Left lung (tissue), 10 donors: Measurements from ENCODE around the gene SND1. TPM values are rescaled to one million over a fixed set of nuclear protein-coding genes. Genes with fewer than 3 reads are reported as not detected.
A peak's percentile ranks its signal among the peaks of the same experiment; 100 is the strongest.

Experiments used
- ATAC-seq: fragments of 200-7000 bp; cut with Tn5 transposase; one replicate; pipeline ENCODE4 v1.9.1; 2020; ENCODE audit warnings: moderate library complexity
- DNase-seq, 4 donors: peaks; one replicate each; pipeline ENCODE4 v3.0.0-alpha.2; 2013 to 2020
- H3K27ac ChIP-seq, 2 donors: fragments of 200-600 bp; sonication (generic) in 1 of 2; one replicate each; pipeline versions ENCODE4 v1.5.0 to v1.8.0; 2020 to 2021
- H3K27me3 ChIP-seq, 2 donors: fragments of 200-600 bp; sonication (generic) in 1 of 2; one replicate each; pipeline versions ENCODE4 v1.5.0 to v1.8.0; 2020 to 2021
- H3K36me3 ChIP-seq, 2 donors: fragments of 200-600 bp; sonication (generic) in 1 of 2; one replicate each; pipeline versions ENCODE4 v1.5.0 to v1.8.0; 2020 to 2021
- H3K4me1 ChIP-seq, 2 donors: fragments of 200-600 bp; one replicate each; pipeline ENCODE4 v1.8.0; 2021
- H3K4me3 ChIP-seq, 2 donors: fragments of 200-600 bp; sonication (generic) in 1 of 2; one replicate each; pipeline versions ENCODE4 v1.5.0 to v1.8.0; 2020 to 2021; ENCODE audit warnings: mild to moderate bottlenecking in 1 of 2
- H3K9me3 ChIP-seq, 2 donors: fragments of 200-600 bp; sonication (generic) in 1 of 2; one replicate each; pipeline versions ENCODE4 v1.5.0 to v1.8.0; 2020 to 2021
- intact Hi-C, 2 donors: fragments of 100-400 bp; cut with DNase I; formaldehyde crosslinking; loops; one replicate each; pipeline versions ENCODE4 v1.11.2 to v1.14.2; 2022
- polyA plus RNA-seq, 6 donors: library from polyadenylated mRNA; unstranded; fragments of 120-200 nt; gene quantifications; one replicate each; pipeline ENCODE4 v1.2.1, GENCODE V29; 2013; ENCODE audit not compliant: insufficient read length in 6 of 6
- total RNA-seq, 2 donors: library from RNA; stranded (reverse); fragmentation: NEBNext Ultra II Directional; extraction: Animal tissue kit (Norgen Biotek cat#: 25700); gene quantifications; one replicate each; pipeline ENCODE4 v1.2.1, GENCODE V29; 2021
- TF ChIP-seq, protein P1 (sequence below), 2 donors: fragments of 200-600 bp; sonication (generic) in 1 of 2; IDR thresholded peaks; one replicate each; pipeline versions ENCODE4 v1.5.0 to v1.8.0; 2021; ENCODE audit warnings: antibody characterized with exemption in 2 of 2
- donor health status: DM: no; HTN: yes; CAD: no.
- donor health status: DM: no; HTN: no; CAD: no.

The SND1 gene
- total and polyA plus RNA-seq, 8 donors, result 141 to 229 (median 156) TPM

DNA sequence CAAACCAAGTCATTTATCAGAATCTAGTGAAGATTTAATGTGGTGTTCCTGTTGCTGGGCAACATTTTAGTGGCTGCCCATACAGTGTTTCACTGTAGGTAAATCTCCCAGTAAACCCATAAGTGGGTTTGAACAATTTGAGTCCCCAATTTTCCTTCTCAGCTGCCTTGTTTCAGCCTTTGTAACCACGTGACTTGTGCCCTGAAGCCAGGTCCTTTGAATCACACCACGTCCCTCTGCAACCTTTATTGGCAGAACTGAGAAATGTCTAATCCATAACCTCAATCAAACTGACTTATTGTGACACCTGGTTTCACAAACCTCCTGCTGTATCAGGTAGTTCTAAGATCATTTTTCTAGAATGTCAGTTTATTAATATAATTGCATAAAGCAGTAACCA is 30.1 kb downstream of the SND1 start:
- no peak for ATAC-seq
- intact Hi-C loops, result no loop called here
- peaks cover 15 to 30% of the 10 kb centered on the region in 2 donors for H3K4me1 ChIP-seq
- peaks cover 0 to 39% of the 10 kb centered on the region in 2 donors for H3K36me3 ChIP-seq
- TF ChIP-seq, protein P1, sequence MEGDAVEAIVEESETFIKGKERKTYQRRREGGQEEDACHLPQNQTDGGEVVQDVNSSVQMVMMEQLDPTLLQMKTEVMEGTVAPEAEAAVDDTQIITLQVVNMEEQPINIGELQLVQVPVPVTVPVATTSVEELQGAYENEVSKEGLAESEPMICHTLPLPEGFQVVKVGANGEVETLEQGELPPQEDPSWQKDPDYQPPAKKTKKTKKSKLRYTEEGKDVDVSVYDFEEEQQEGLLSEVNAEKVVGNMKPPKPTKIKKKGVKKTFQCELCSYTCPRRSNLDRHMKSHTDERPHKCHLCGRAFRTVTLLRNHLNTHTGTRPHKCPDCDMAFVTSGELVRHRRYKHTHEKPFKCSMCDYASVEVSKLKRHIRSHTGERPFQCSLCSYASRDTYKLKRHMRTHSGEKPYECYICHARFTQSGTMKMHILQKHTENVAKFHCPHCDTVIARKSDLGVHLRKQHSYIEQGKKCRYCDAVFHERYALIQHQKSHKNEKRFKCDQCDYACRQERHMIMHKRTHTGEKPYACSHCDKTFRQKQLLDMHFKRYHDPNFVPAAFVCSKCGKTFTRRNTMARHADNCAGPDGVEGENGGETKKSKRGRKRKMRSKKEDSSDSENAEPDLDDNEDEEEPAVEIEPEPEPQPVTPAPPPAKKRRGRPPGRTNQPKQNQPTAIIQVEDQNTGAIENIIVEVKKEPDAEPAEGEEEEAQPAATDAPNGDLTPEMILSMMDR (IDR thresholded peaks at IDR 0.05), result no peak
- no peak overlapping the region for H3K4me3 ChIP-seq
- peaks cover 0 to 16% of the 10 kb centered on the region in 2 donors for H3K9me3 ChIP-seq
- no peaks in the 10 kb centered on the region for H3K27me3 ChIP-seq
- no peak overlapping the region for H3K27ac ChIP-seq
- no peak for DNase-seq

GRCh38 chr7:127683776-127684681 is 32.0 kb downstream of the SND1 start:
- Histone ChIP-seq H3K27me3 (no peaks in the 10 kb centered on the region), H3K27ac (no peak overlapping the region), H3K4me3 (no peak overlapping the region), H3K4me1 (peaks cover 15 to 30% of the 10 kb centered on the region in 2 donors), H3K36me3 (peaks cover 0 to 47% of the 10 kb centered on the region in 2 donors), H3K9me3 (peaks cover 0 to 16% of the 10 kb centered on the region in 2 donors)
- TF ChIP-seq, protein P1 (IDR thresholded peaks at IDR 0.05), result no peak
- intact Hi-C loops, result no loop called here
- no peak for DNase-seq
- peak; percentile 57 for ATAC-seq

- Histone ChIP-seq H3K36me3 (peaks cover 0 to 71% of the 10 kb centered on the region in 2 donors), H3K4me3 (no peak overlapping the region), H3K4me1 (peaks cover 6 to 16% of the 10 kb centered on the region in 2 donors), H3K27ac (no peak overlapping the region), H3K9me3 (no peaks in the 10 kb centered on the region), H3K27me3 (no peaks in the 10 kb centered on the region)
- TF ChIP-seq, protein P1 (IDR thresholded peaks at IDR 0.05), result no peak
- ATAC-seq (no peak), DNase-seq (no peak)
- intact Hi-C loops, result no loop called here
Measured at GRCh38 chr7:127689194-127689772, 37.3 kb downstream of the SND1 start.

DNA sequence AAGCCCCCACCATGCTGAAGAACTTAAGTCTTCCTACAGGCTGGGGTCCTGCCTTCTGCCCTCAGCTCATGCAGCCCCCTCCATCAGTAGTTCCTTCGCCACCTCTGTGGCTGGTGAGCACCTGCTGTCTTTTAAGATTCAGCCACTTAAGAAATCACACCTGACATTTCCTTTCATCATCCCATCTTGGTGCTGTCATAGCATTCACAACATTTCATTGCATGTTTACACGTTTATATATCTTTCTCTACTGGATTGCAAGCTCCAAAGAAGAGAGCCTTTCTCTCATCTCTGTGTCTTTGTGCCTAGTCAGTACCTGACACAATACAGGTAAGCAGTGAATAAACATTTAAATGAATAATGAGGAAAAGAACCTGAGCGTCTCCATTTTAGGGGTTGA is 38.3 kb downstream of the SND1 start:
- Histone ChIP-seq H3K27ac (no peak overlapping the region), H3K27me3 (no peaks in the 10 kb centered on the region), H3K9me3 (no peaks in the 10 kb centered on the region), H3K4me1 (peaks cover 0 to 6% of the 10 kb centered on the region in 2 donors), H3K36me3 (peaks cover 0 to 82% of the 10 kb centered on the region in 2 donors), H3K4me3 (no peak overlapping the region)
- TF ChIP-seq, protein P1 (IDR thresholded peaks at IDR 0.05), result no peak
- no peak for ATAC-seq
- intact Hi-C loops, result no loop called here
- no peak for DNase-seq

- Histone ChIP-seq H3K4me1 (peaks cover 0 to 2% of the 10 kb centered on the region in 2 donors), H3K36me3 (peaks cover 0 to 83% of the 10 kb centered on the region in 2 donors), H3K9me3 (no peaks in the 10 kb centered on the region), H3K27ac (no peak overlapping the region), H3K27me3 (no peaks in the 10 kb centered on the region), H3K4me3 (no peak overlapping the region)
- DNase-seq (no peak), ATAC-seq (no peak)
- TF ChIP-seq, protein P1 (IDR thresholded peaks at IDR 0.05), result no peak
- intact Hi-C loops, result no loop called here
Measured at GRCh38 chr7:127690806-127691205, 38.8 kb downstream of the SND1 start.
